NOMO-1 treated with dmso at 0.1 percent for 144 hours (cell line): ENCODE data around the gene DDX46.
"Not testable (repeated sequence)": the region's sequence is repeated elsewhere in the genome, so short reads cannot be mapped to it uniquely, and the experiment has no call there.

Experiments
- DNase-seq: peaks from one replicate; lab custom pipeline; 2025; ENCODE audit not compliant: unreplicated experiment; lab: John Stamatoyannopoulos, UW

DDX46 gene

GRCh38 chr5:134758504-134759341, at the start of gene DDX46:
DDX46 (plus strand) TSS chr5:134758779; CDS start chr5:134758939, 160 bp downstream.
- peak; percentile 88 for DNase-seq

GRCh38 chr5:134714120-134714519, 44.5 kb upstream of the DDX46 start:
- DNase-seq: no peak

GRCh38 chr5:134714541-134714940, 44.0 kb upstream of the DDX46 start:
- no peak for DNase-seq

GRCh38 chr5:134715466-134715865, 43.1 kb upstream of the DDX46 start:
- not testable (repeated sequence) for DNase-seq

- DNase-seq: no peak
Observed at GRCh38 chr5:134724872-134725271, 33.7 kb upstream of the DDX46 start.

- DNase-seq: no peak
Observed at GRCh38 chr5:134732819-134733218, 25.8 kb upstream of the DDX46 start.

- no peak for DNase-seq
Observed at GRCh38 chr5:134735243-134735642, 23.3 kb upstream of the DDX46 start.

- no peak for DNase-seq
Observed at GRCh38 chr5:134736173-134736812, 22.3 kb upstream of the DDX46 start.

GRCh38 chr5:134738133-134738962, 20.2 kb upstream of the DDX46 start, which contains the start of gene CAMLG:
CAMLG (plus strand) TSS chr5:134738548; CDS start chr5:134738621, 73 bp downstream.
- peak; percentile 96 for DNase-seq

GRCh38 chr5:134738963-134739661, 19.5 kb upstream of the DDX46 start:
- DNase-seq: peak; percentile 14

GRCh38 chr5:134741052-134741451, 17.5 kb upstream of the DDX46 start:
- DNase-seq: no peak

GRCh38 chr5:134742134-134742533, 16.4 kb upstream of the DDX46 start:
- DNase-seq: no peak

- no peak for DNase-seq
Observed at GRCh38 chr5:134749415-134749814, 9.2 kb upstream of the DDX46 start.

- DNase-seq: no peak
Observed at GRCh38 chr5:134758176-134758503, 439 bp upstream of the DDX46 start.

- not testable (repeated sequence) for DNase-seq
Observed at GRCh38 chr5:134767528-134768291, 9.1 kb downstream of the DDX46 start.

GRCh38 chr5:134769206-134769605, 10.6 kb downstream of the DDX46 start:
- no peak for DNase-seq

GRCh38 chr5:134772461-134773125, 14.0 kb downstream of the DDX46 start:
- DNase-seq: no peak

GRCh38 chr5:134777366-134777765, 18.8 kb downstream of the DDX46 start:
- DNase-seq: peak; percentile 41

- no peak for DNase-seq
Observed at GRCh38 chr5:134784241-134784920, 25.8 kb downstream of the DDX46 start.
